HL-60 (cell line): ENCODE data around the gene OTOF.

Experiments
- CTCF ChIP-seq: IDR thresholded peaks from one replicate; pipeline ENCODE4 v1.5.1; 2011; ENCODE audit warnings: low read length, control low read depth, inconsistent platforms; ENCODE audit not compliant: insufficient read depth
- TF ChIP-seq, protein P1 (sequence below): IDR thresholded peaks from 2 replicates; pipeline ENCODE4 v1.6.1; 2012; ENCODE audit warnings: low read depth; ENCODE audit not compliant: insufficient replicate concordance

DNA sequence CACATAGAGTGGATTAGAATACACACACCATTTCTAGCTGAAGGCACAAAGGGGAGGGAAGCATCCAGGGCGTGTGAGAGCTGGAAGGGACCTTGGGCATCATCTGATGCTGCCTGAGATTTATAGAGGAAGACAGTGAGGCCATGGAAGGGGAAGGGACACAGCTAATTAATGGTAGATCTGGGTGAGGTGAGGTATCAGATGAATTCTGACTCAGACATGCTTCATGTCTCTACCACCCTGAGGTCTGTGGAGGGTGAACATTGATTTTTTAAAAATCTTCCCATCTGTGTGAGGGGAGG lies 42.2 kb upstream of the OTOF start:
- no peak for TF ChIP-seq CTCF
- TF ChIP-seq, protein P1, sequence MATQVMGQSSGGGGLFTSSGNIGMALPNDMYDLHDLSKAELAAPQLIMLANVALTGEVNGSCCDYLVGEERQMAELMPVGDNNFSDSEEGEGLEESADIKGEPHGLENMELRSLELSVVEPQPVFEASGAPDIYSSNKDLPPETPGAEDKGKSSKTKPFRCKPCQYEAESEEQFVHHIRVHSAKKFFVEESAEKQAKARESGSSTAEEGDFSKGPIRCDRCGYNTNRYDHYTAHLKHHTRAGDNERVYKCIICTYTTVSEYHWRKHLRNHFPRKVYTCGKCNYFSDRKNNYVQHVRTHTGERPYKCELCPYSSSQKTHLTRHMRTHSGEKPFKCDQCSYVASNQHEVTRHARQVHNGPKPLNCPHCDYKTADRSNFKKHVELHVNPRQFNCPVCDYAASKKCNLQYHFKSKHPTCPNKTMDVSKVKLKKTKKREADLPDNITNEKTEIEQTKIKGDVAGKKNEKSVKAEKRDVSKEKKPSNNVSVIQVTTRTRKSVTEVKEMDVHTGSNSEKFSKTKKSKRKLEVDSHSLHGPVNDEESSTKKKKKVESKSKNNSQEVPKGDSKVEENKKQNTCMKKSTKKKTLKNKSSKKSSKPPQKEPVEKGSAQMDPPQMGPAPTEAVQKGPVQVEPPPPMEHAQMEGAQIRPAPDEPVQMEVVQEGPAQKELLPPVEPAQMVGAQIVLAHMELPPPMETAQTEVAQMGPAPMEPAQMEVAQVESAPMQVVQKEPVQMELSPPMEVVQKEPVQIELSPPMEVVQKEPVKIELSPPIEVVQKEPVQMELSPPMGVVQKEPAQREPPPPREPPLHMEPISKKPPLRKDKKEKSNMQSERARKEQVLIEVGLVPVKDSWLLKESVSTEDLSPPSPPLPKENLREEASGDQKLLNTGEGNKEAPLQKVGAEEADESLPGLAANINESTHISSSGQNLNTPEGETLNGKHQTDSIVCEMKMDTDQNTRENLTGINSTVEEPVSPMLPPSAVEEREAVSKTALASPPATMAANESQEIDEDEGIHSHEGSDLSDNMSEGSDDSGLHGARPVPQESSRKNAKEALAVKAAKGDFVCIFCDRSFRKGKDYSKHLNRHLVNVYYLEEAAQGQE = no peak
